Right lobe of liver (tissue), 4 donors: ENCODE measurements around the gene ENPP6.

Source experiments
- CTCF ChIP-seq, 4 donors: fragments of 200-600 bp in 3 of 4; fragments of 450-650 bp in 1 of 4; IDR thresholded peaks; one replicate each; pipeline versions ENCODE4 v1.5.1 to v1.8.0; 2016 to 2022; ENCODE audit warnings: antibody characterized with exemption in 4 of 4, mild to moderate bottlenecking in 2 of 4
- POLR2A ChIP-seq: fragments of 450-650 bp; IDR thresholded peaks from one replicate; pipeline ENCODE4 v1.6.1; 2017; ENCODE audit warnings: antibody characterized with exemption, mild to moderate bottlenecking
- donor health status: DM: no; HTN: no; CAD: no.
- donor health status: DM: no; HTN: no; CAD: no.
- donor health status: DM: no; HTN: yes; CAD: no.

- TF ChIP-seq CTCF (IDR thresholded peaks at IDR 0.05) (no peak), POLR2A (no peak)
Measured at GRCh38 chr4:184231573-184231972, 13.9 kb upstream of the ENPP6 start.
